B cell (primary cell): ENCODE data around the gene LRATD1. TPM values are rescaled to one million over a fixed set of nuclear protein-coding genes. Genes with fewer than 3 reads are reported as not detected.

Source experiments
- ATAC-seq: fragments of 200-7000 bp; cut with Tn5 transposase; one replicate; pipeline ENCODE4 v1.10.0; 2021; ENCODE audit warnings: low read depth, mild to moderate bottlenecking, moderate number of reproducible peaks, moderate library complexity
- CTCF ChIA-PET: fragments of 350-600 bp; sonication (Branson Sonifier 250); formaldehyde crosslinking; loops from one replicate; lab custom pipeline; 2021; ENCODE audit warnings: antibody characterized with exemption, inconsistent platforms; lab: Charles Lee
- POLR2A ChIA-PET: fragments of 350-600 bp; sonication (Branson Sonifier 250); formaldehyde crosslinking; loops from one replicate; lab custom pipeline; 2021; ENCODE audit warnings: antibody characterized with exemption; lab: Charles Lee
- DNase-seq: peaks from one replicate; pipeline ENCODE4 v3.0.0; 2013
- H2AFZ ChIP-seq: 2 replicates; pipeline ENCODE4 v1.6.1; 2012; ENCODE audit warnings: mild to moderate bottlenecking, low read depth, low read length; ENCODE audit not compliant: insufficient read depth, poor library complexity, severe bottlenecking
- H3K27ac ChIP-seq, 2 donors: 1 replicate in 1 of 2; 2 replicates in 1 of 2; pipeline ENCODE4 v1.5.1; 2012 to 2013; ENCODE audit warnings: low read length in 2 of 2, mild to moderate bottlenecking in 2 of 2, moderate library complexity in 1 of 2
- H3K27me3 ChIP-seq, 4 experiments: fragments of 200-600 bp in 1 of 4; sonication (generic) in 1 of 4; replicated peaks in 1 of 4; 1 replicate in 2 of 4; 2 replicates in 2 of 4; pipeline versions ENCODE4 v1.6.1 to v1.7.0; 2013 to 2016; ENCODE audit warnings: low read length in 3 of 4, mild to moderate bottlenecking in 2 of 4, mixed read lengths in 1 of 4, moderate library complexity in 1 of 4; ENCODE audit not compliant: insufficient read depth in 4 of 4, control insufficient read depth in 3 of 4; ENCODE audit errors: control extremely low read depth in 1 of 4
- H3K36me3 ChIP-seq, 2 experiments: replicated peaks in 1 of 2; 1 replicate in 1 of 2; 2 replicates in 1 of 2; pipeline versions ENCODE4 v1.6.1 to v1.7.1; 2013; ENCODE audit warnings: low read length in 1 of 2; ENCODE audit not compliant: insufficient read depth in 2 of 2, control insufficient read depth in 1 of 2; ENCODE audit errors: control extremely low read depth in 1 of 2, extremely low read depth in 1 of 2
- H3K4me1 ChIP-seq, 2 donors: fragments of 200-600 bp in 1 of 2; sonication (generic) in 1 of 2; 1 replicate in 1 of 2; 2 replicates in 1 of 2; pipeline versions ENCODE4 v1.5.1 to v1.6.1; 2013 to 2017; ENCODE audit warnings: low read length in 2 of 2; ENCODE audit not compliant: control insufficient read depth in 2 of 2, insufficient read depth in 2 of 2
- H3K4me2 ChIP-seq: replicated peaks from 2 replicates; pipeline ENCODE3; 2012; ENCODE audit warnings: mild to moderate bottlenecking, low read depth, low read length; ENCODE audit not compliant: poor library complexity, severe bottlenecking
- H3K4me3 ChIP-seq, 5 experiments: fragments of 200-600 bp in 1 of 5; sonication (generic) in 1 of 5; 1 replicate in 3 of 5; 2 replicates in 2 of 5; pipeline versions ENCODE4 v1.5.1 to v1.7.0; 2011 to 2016; ENCODE audit warnings: low read length in 4 of 5, mild to moderate bottlenecking in 4 of 5, low read depth in 2 of 5, control low read depth in 1 of 5, moderate library complexity in 1 of 5; ENCODE audit not compliant: insufficient read depth in 1 of 5; ENCODE audit errors: control extremely low read depth in 1 of 5, extremely low read depth in 1 of 5
- H3K79me2 ChIP-seq: fragments of 200-600 bp; sonication (generic); one replicate; pipeline ENCODE4 v1.6.0; 2016; ENCODE audit warnings: low read length; ENCODE audit not compliant: control insufficient read depth, insufficient read depth
- H3K9ac ChIP-seq: fragments of 200-600 bp; sonication (generic); 2 replicates; pipeline ENCODE4 v1.6.1; 2017; ENCODE audit warnings: mild to moderate bottlenecking, low read length, moderate library complexity
- H3K9me3 ChIP-seq, 3 donors: one replicate each; pipeline versions ENCODE4 v1.6.1 to v1.7.1; 2013; ENCODE audit warnings: low read length in 2 of 3; ENCODE audit not compliant: control insufficient read depth in 2 of 3, insufficient read depth in 1 of 3; ENCODE audit errors: control extremely low read depth in 1 of 3
- H4K20me1 ChIP-seq: 2 replicates; pipeline ENCODE4 v1.6.0; 2012; ENCODE audit warnings: mild to moderate bottlenecking, low read length; ENCODE audit not compliant: insufficient read depth, control insufficient read depth, poor library complexity, severe bottlenecking
- H3K27ac Mint-ChIP-seq: one replicate; pipeline ENCODE4 v1.8.0; 2021; ENCODE audit warnings: mixed read lengths
- H3K27me3 Mint-ChIP-seq: one replicate; pipeline ENCODE4 v1.8.0; 2021; ENCODE audit warnings: mixed read lengths
- H3K4me1 Mint-ChIP-seq: one replicate; pipeline ENCODE4 v1.8.0; 2021; ENCODE audit warnings: mixed read lengths
- H3K4me3 Mint-ChIP-seq: one replicate; pipeline ENCODE4 v1.8.0; 2021; ENCODE audit warnings: mixed read lengths
- H3K9me3 Mint-ChIP-seq: one replicate; pipeline ENCODE4 v1.8.0; 2022; ENCODE audit warnings: mixed read lengths; ENCODE audit not compliant: insufficient read depth
- EZH2 ChIP-seq: IDR thresholded peaks from 2 replicates; pipeline ENCODE4 v1.6.1; 2012; ENCODE audit warnings: borderline replicate concordance, low read depth, mild to moderate bottlenecking, moderate library complexity, low read length; ENCODE audit not compliant: insufficient read depth, poor library complexity, severe bottlenecking
- WGBS: methylation state at CpG from one replicate; pipeline ENCODE4 v1.1.5; 2013; ENCODE audit warnings: missing lambda C conversion rate; ENCODE audit not compliant: insufficient coverage; 5-methylcytosine and 5-hydroxymethylcytosine counted together
- intact Hi-C: fragments of 100-400 bp; cut with micrococcal nuclease; formaldehyde crosslinking; loops from one replicate; pipeline ENCODE4 v1.10.0; 2022
- polyA plus RNA-seq: library from polyadenylated mRNA; depleted of rRNA; stranded (reverse); fragments of >200 nt; gene quantifications from 2 replicates; pipeline ENCODE4 v1.2.3, GENCODE V29; 2012
- total RNA-seq, 2 donors: library from RNA; stranded (reverse); fragments of 120-200 nt in 1 of 2; gene quantifications; 1 replicate in 1 of 2; 2 replicates in 1 of 2; pipeline versions ENCODE4 v1.2.3 to v1.2.4, GENCODE V29; 2013 to 2022
- TF ChIP-seq, protein P1 (sequence below): fragments of 200-600 bp; IDR thresholded peaks from one replicate; pipeline ENCODE4 v1.8.0; 2022; ENCODE audit warnings: antibody characterized with exemption, mild to moderate bottlenecking

The LRATD1 gene
- total and polyA plus RNA-seq, 2 donors (not counting 1 experiment from before 2014, with no cell fraction given): not detected

DNA sequence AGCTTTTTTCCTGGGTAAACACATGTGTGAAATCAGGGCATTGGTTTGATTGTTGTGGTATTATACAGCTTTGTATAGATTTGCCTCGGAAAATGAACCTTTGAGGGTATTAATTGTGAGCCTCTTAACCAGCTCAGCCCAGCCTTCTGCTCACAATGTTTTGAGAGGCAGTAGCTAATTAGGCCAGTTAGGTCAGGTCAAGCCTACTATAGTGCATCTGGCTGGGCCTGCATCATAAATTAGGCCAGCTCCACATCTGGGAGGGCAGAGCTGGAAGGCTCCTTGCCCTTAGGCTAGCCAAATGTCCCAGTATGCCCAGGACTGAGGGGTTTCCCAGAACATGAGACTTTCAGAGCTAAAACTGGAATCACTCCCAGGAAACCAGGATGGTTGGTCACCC lies 43.0 kb downstream of the LRATD1 start:
- intact Hi-C loops: no loop called here
- TF ChIP-seq, protein P1, sequence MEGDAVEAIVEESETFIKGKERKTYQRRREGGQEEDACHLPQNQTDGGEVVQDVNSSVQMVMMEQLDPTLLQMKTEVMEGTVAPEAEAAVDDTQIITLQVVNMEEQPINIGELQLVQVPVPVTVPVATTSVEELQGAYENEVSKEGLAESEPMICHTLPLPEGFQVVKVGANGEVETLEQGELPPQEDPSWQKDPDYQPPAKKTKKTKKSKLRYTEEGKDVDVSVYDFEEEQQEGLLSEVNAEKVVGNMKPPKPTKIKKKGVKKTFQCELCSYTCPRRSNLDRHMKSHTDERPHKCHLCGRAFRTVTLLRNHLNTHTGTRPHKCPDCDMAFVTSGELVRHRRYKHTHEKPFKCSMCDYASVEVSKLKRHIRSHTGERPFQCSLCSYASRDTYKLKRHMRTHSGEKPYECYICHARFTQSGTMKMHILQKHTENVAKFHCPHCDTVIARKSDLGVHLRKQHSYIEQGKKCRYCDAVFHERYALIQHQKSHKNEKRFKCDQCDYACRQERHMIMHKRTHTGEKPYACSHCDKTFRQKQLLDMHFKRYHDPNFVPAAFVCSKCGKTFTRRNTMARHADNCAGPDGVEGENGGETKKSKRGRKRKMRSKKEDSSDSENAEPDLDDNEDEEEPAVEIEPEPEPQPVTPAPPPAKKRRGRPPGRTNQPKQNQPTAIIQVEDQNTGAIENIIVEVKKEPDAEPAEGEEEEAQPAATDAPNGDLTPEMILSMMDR: no peak
- TF ChIP-seq EZH2: no peak
- Histone ChIP-seq H4K20me1 (no peaks in the 10 kb centered on the region), H3K9ac (no peak overlapping the region), H3K27ac (no peak overlapping the region), H3K4me1 (no peaks in the 10 kb centered on the region), H3K9me3 (no peaks in the 10 kb centered on the region), H2AFZ (no peak overlapping the region), H3K36me3 (no peaks in the 10 kb centered on the region), H3K4me2 (no peak overlapping the region), H3K79me2 (no peaks in the 10 kb centered on the region), H3K4me3 (no peak overlapping the region), H3K27me3 (no peaks in the 10 kb centered on the region)
- H3K27ac Mint-ChIP-seq: no peak overlapping the region
- no peak for ATAC-seq
- H3K4me3 Mint-ChIP-seq: no peak overlapping the region
- ChIA-PET POLR2A (no interaction called here), CTCF (no interaction called here)
- WGBS: 75% methylated on average over 1 of the region's 1 CpG
- DNase-seq: no peak
- no peaks in the 10 kb centered on the region for H3K27me3 Mint-ChIP-seq
- no peaks in the 10 kb centered on the region for H3K9me3 Mint-ChIP-seq
- H3K4me1 Mint-ChIP-seq: no peaks in the 10 kb centered on the region

DNA sequence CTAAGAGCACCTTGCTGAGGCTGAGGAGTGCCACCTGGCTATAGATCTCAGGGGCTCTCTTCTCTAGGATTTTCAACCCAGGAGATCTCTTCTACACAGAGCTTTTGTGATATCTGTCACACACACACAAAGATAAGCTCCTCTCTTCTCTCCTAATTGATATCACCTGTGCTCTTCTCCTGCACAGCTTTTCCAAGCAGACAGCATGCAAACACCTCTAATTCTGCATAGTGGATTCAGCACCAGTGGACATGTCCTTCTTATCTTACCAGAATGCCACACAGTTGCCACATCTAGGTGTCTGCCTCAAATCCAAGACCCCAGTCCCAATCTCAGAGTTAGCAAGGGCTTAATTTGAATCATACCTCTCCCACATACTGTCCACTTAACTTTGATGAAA lies 43.9 kb downstream of the LRATD1 start:
- Histone ChIP-seq H3K9ac (no peak overlapping the region), H3K9me3 (no peaks in the 10 kb centered on the region), H2AFZ (no peak overlapping the region), H3K79me2 (no peaks in the 10 kb centered on the region), H3K4me1 (no peaks in the 10 kb centered on the region), H3K27ac (no peak overlapping the region), H3K36me3 (no peaks in the 10 kb centered on the region), H3K27me3 (no peaks in the 10 kb centered on the region), H3K4me3 (no peak overlapping the region), H3K4me2 (no peak overlapping the region), H4K20me1 (no peaks in the 10 kb centered on the region)
- ChIA-PET CTCF (no interaction called here), POLR2A (no interaction called here)
- Mint-ChIP-seq H3K9me3 (no peaks in the 10 kb centered on the region), H3K4me1 (no peaks in the 10 kb centered on the region), H3K27ac (no peak overlapping the region), H3K27me3 (no peaks in the 10 kb centered on the region), H3K4me3 (no peak overlapping the region)
- intact Hi-C loops: no loop called here
- no peak for DNase-seq
- no peak for TF ChIP-seq EZH2
- TF ChIP-seq, protein P1: no peak
- ATAC-seq: no peak
